Heart left ventricle (tissue), 13 donors: ENCODE measurements around the gene STPG2.

Experiments used
- CTCF ChIP-seq, 12 donors: fragments of 200-600 bp; sonication (generic) in 4 of 12; IDR thresholded peaks; one replicate each; pipeline versions ENCODE4 v1.5.0 to v1.8.0; 2018 to 2022; ENCODE audit warnings: antibody characterized with exemption in 12 of 12, mild to moderate bottlenecking in 5 of 12
- POLR2A ChIP-seq, 2 donors: fragments of 450-650 bp; IDR thresholded peaks; one replicate each; pipeline ENCODE4 v1.6.1; 2017; ENCODE audit warnings: antibody characterized with exemption in 2 of 2, mild to moderate bottlenecking in 2 of 2, moderate library complexity in 2 of 2
- donor health status: ischemic (EF 13 %, LVEDD 7.1; RV severe dilation, severe dysfunction).
- donor health status: DM: no; HTN: yes; CAD: no.
- donor health status: DM: no; HTN: no; CAD: no.
- donor health status: ischemic (EF 25% LVEDD 6.9; RV normal size, moderate dysfunction).
- donor health status: ischemic (EF 25% LVEDD 5.7; RV mildly dilated, moderate dysfunction).
- donor health status: ischemic (EF 35%, LVEDD 5.7; RV mildly dilated, moderate dysfunction).
- donor health status: nonischemic (EF 11% LVEDD 7.7; RV severe dilation, severe dysfunction).
- donor health status: DM: yes; HTN: yes; CAD: no.
- donor health status: PGD.
- donor health status: ischemic (EF 29% LVEDD 5.4; RV normal size, mild dysfunction).
- donor health status: nonischemic (EF 23%, LVEDD 6.1; RV moderate dilation, normal function).

DNA sequence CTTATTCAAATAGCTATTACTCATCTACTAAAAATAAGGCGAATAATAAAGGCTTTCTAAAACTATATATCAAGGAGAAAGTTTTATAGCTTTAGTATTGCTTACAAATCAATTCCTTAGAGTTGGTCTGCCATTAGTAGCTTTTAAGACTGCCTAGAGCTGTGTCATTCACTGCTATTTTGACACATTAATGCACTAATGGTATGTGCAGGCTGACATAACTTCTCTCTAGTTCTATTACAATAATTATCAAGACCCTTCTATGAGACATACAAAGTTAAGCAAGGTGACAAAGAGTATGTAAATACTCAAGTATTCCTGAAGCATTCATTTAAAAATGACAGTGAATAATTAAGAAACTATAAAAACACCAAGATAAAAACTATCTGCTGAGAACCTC is 625.3 kb downstream of the STPG2 start:
- TF ChIP-seq CTCF (IDR thresholded peaks at IDR 0.05) (no peak), POLR2A (IDR thresholded peaks at IDR 0.05) (no peak)
